PC-3 (cell line): ENCODE results near the gene NUCB1. TPM values are rescaled to one million over a fixed set of nuclear protein-coding genes. Genes with fewer than 3 reads are reported as not detected.

Experiments
- ATAC-seq: fragments of 200-7000 bp; cut with Tn5 transposase; 2 replicates; pipeline ENCODE4 v1.9.1; 2020; ENCODE audit warnings: mild to moderate bottlenecking, moderate library complexity
- BruUV-seq: library from RNA; stranded (reverse); fragments of 400-500 nt; replicated peaks from 2 replicates; lab custom pipeline; 2021; lab: Mats Ljungman, UMichigan
- CTCF ChIA-PET: fragments of 300-600 bp; sonication (Branson Sonifier 250); formaldehyde crosslinking; loops from one replicate; lab custom pipeline; 2022; ENCODE audit warnings: antibody characterized with exemption; lab: Charles Lee
- POLR2A ChIA-PET: fragments of 300-600 bp; sonication (Branson Sonifier 250); formaldehyde crosslinking; loops from one replicate; lab custom pipeline; 2022; ENCODE audit warnings: antibody characterized with exemption; ENCODE audit not compliant: unreplicated experiment; lab: Charles Lee
- DNase-seq: peaks from one replicate; pipeline ENCODE4 v3.0.0-alpha.2; 2015
- H2AFZ ChIP-seq: fragments of 300-600 bp; sonication (generic); 2 replicates; pipeline ENCODE4 v1.6.0; 2016; ENCODE audit warnings: antibody characterized with exemption, low read length
- H3F3A ChIP-seq: fragments of 300-600 bp; sonication (generic); one replicate; pipeline ENCODE4 v1.6.0; 2017; ENCODE audit warnings: antibody characterized with exemption, low read length, control low read depth, mild to moderate bottlenecking; ENCODE audit not compliant: unreplicated experiment
- H3K27ac ChIP-seq: fragments of 300-600 bp; sonication (generic); 2 replicates; pipeline ENCODE4 v1.5.1; 2016; ENCODE audit warnings: mild to moderate bottlenecking, low read length
- H3K27me3 ChIP-seq: fragments of 300-600 bp; sonication (generic); 2 replicates; pipeline ENCODE4 v1.6.1; 2016; ENCODE audit warnings: low read length, mixed read lengths
- H3K36me3 ChIP-seq: fragments of 300-600 bp; sonication (generic); 2 replicates; pipeline ENCODE4 v1.6.1; 2016; ENCODE audit warnings: low read depth, mixed run types, low read length, mixed read lengths
- H3K4me1 ChIP-seq: fragments of 300-600 bp; sonication (generic); 2 replicates; pipeline ENCODE4 v1.5.1; 2016; ENCODE audit warnings: low read length; ENCODE audit not compliant: insufficient read depth
- H3K4me2 ChIP-seq: fragments of 300-600 bp; sonication (generic); 2 replicates; pipeline ENCODE4 v1.6.0; 2016; ENCODE audit warnings: low read length
- H3K4me3 ChIP-seq: fragments of 300-600 bp; sonication (generic); 2 replicates; pipeline ENCODE4 v1.5.1; 2016; ENCODE audit warnings: mild to moderate bottlenecking, low read length, mixed read lengths
- H3K79me2 ChIP-seq: fragments of 300-600 bp; sonication (generic); 2 replicates; pipeline ENCODE4 v1.6.1; 2017; ENCODE audit warnings: low read length, mixed read lengths
- H3K9ac ChIP-seq: fragments of 300-600 bp; sonication (generic); 2 replicates; pipeline ENCODE4 v1.6.0; 2016; ENCODE audit warnings: mild to moderate bottlenecking, low read length
- H3K9me2 ChIP-seq: fragments of 300-600 bp; sonication (generic); replicated peaks from 2 replicates; pipeline ENCODE4 v1.6.1; 2016; ENCODE audit warnings: mixed run types, low read length, mixed read lengths
- H3K9me3 ChIP-seq: fragments of 300-600 bp; sonication (generic); 2 replicates; pipeline ENCODE4 v1.6.1; 2016; ENCODE audit warnings: low read length, mixed read lengths
- H4K20me1 ChIP-seq: fragments of 300-600 bp; sonication (generic); 2 replicates; pipeline ENCODE4 v1.6.1; 2016; ENCODE audit warnings: low read length, mixed read lengths
- EZH2 ChIP-seq: fragments of 300-600 bp; sonication (generic); IDR thresholded peaks from one replicate; pipeline ENCODE4 v1.6.1; 2017; ENCODE audit warnings: antibody characterized with exemption, mild to moderate bottlenecking, low read length; ENCODE audit not compliant: unreplicated experiment
- EZH2phosphoT487 ChIP-seq: fragments of 300-600 bp; sonication (generic); IDR thresholded peaks from 2 replicates; pipeline ENCODE4 v1.6.1; 2018; ENCODE audit warnings: mild to moderate bottlenecking, antibody characterized with exemption, low read length, borderline replicate concordance
- intact Hi-C: fragments of 100-400 bp; cut with micrococcal nuclease; formaldehyde crosslinking; loops from 2 replicates; pipeline ENCODE4 v1.9.0; 2023
- total RNA-seq: library from RNA; depleted of rRNA; stranded (reverse); fragments of >200 nt; gene quantifications from 2 replicates; pipeline ENCODE4 v1.2.3, GENCODE V29; 2014
- TF ChIP-seq, protein P1 (sequence below): fragments of 300-600 bp; sonication (generic); conservative IDR thresholded peaks from 2 replicates; pipeline ENCODE4 v1.5.1; 2017; ENCODE audit warnings: antibody characterized with exemption, low read depth, mild to moderate bottlenecking, low read length

NUCB1 gene
- total RNA-seq, 1 experiment from 2014 or later = 137 TPM

DNA sequence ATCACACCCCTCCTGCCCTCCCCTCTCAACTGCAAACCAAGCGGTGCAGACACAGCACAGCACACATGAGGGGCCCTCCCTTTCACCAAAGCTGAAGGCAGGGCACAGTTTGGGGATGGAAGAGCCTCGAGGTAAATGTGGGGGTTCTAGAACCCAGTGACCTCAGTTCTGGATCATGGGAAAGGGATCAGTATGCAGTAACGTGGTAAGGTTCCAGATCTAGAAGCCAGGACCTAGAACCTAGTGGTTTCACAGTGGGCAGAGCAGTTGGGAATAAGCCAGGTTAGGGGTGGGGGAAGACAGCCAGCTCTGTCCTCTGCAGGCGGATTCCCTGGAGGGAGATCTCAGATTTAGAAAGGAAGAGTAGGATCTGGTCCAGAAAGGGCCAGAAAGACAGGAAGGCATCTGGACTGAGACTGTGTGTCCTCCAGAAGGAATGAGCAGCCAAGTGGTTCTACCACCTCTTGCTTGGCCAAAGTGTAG lies 68.1 kb downstream of the NUCB1 start:
- Histone ChIP-seq H3K27me3 (no peaks in the 10 kb centered on the region), H3K9ac (no peak overlapping the region), H3K4me2 (no peak overlapping the region), H2AFZ (no peak overlapping the region), H3K36me3 (peaks cover 17% of the 10 kb centered on the region; the same call in 1 of the 2 replicates), H3K4me3 (no peak overlapping the region), H3K4me1 (peaks cover 23% of the 10 kb centered on the region), H3K9me3 (no peaks in the 10 kb centered on the region), H3K79me2 (peaks cover 14% of the 10 kb centered on the region), H3K9me2 (no peaks in the 10 kb centered on the region), H3K27ac (no peak overlapping the region), H4K20me1 (0 out of 2 replicates have a peak, but pooled peaks cover 5% of the 10 kb centered on the region), H3F3A (peaks cover 5% of the 10 kb centered on the region)
- ATAC-seq (no peak), DNase-seq (no peak)
- no TSS peak for BruUV-seq
- POLR2A ChIA-PET = interaction anchor here (0.6 kb wide), 1 partner anchor 181 kb away, joined by 18 read pairs; no protein-coding TSS in a partner anchor
- CTCF ChIA-PET = interaction anchor here (0.6 kb wide), 1 partner anchor 11 kb away, joined by 5 read pairs; no protein-coding TSS in a partner anchor
- intact Hi-C loops = no loop called here
- TF ChIP-seq EZH2phosphoT487 = no peak
- no peak for TF ChIP-seq EZH2
- TF ChIP-seq, protein P1, sequence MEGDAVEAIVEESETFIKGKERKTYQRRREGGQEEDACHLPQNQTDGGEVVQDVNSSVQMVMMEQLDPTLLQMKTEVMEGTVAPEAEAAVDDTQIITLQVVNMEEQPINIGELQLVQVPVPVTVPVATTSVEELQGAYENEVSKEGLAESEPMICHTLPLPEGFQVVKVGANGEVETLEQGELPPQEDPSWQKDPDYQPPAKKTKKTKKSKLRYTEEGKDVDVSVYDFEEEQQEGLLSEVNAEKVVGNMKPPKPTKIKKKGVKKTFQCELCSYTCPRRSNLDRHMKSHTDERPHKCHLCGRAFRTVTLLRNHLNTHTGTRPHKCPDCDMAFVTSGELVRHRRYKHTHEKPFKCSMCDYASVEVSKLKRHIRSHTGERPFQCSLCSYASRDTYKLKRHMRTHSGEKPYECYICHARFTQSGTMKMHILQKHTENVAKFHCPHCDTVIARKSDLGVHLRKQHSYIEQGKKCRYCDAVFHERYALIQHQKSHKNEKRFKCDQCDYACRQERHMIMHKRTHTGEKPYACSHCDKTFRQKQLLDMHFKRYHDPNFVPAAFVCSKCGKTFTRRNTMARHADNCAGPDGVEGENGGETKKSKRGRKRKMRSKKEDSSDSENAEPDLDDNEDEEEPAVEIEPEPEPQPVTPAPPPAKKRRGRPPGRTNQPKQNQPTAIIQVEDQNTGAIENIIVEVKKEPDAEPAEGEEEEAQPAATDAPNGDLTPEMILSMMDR = no peak

- DNase-seq = no peak
- Histone ChIP-seq H3K9me3 (no peaks in the 10 kb centered on the region), H3K79me2 (peaks cover 14% of the 10 kb centered on the region), H3K9ac (no peak overlapping the region), H3K4me1 (peaks cover 17% of the 10 kb centered on the region), H3K9me2 (no peaks in the 10 kb centered on the region), H3K4me2 (no peak overlapping the region), H3K36me3 (peaks cover 17% of the 10 kb centered on the region; the same call in 1 of the 2 replicates), H3K4me3 (no peak overlapping the region), H2AFZ (no peak overlapping the region), H4K20me1 (0 out of 2 replicates have a peak, but pooled peaks cover 5% of the 10 kb centered on the region), H3K27me3 (no peaks in the 10 kb centered on the region), H3F3A (peaks cover 5% of the 10 kb centered on the region), H3K27ac (no peak overlapping the region)
- no peak for ATAC-seq
- POLR2A ChIA-PET = no interaction called here
- BruUV-seq = no TSS peak
- intact Hi-C loops = no loop called here
- CTCF ChIA-PET = no interaction called here
- TF ChIP-seq EZH2 = no peak
- TF ChIP-seq, protein P1 = no peak
- no peak for TF ChIP-seq EZH2phosphoT487
Measured at GRCh38 chr19:48968813-48969218, 68.7 kb downstream of the NUCB1 start.
